Loucy (cell line): Measurements from ENCODE around the gene MBNL3.

ENCODE experiments used
- H2AFZ ChIP-seq: fragments of 200-600 bp; sonication (generic); 2 replicates; pipeline ENCODE4 v1.6.0; 2016; ENCODE audit warnings: antibody characterized with exemption, mild to moderate bottlenecking, low read length, moderate library complexity
- H3F3A ChIP-seq: fragments of 200-600 bp; 2 replicates; pipeline ENCODE4 v1.6.0; 2016; ENCODE audit warnings: antibody characterized with exemption, low read depth, mild to moderate bottlenecking
- H3K27me3 ChIP-seq: fragments of 200-600 bp; sonication (generic); 2 replicates; pipeline ENCODE4 v1.6.1; 2014; ENCODE audit warnings: low read length, mild to moderate bottlenecking; ENCODE audit not compliant: insufficient read depth, poor library complexity, severe bottlenecking
- H3K36me3 ChIP-seq: fragments of 200-600 bp; sonication (generic); 2 replicates; pipeline ENCODE4 v1.6.1; 2016; ENCODE audit warnings: low read length; ENCODE audit not compliant: insufficient read depth
- H3K4me1 ChIP-seq: fragments of 200-600 bp; sonication (generic); 2 replicates; pipeline ENCODE4 v1.5.1; 2014; ENCODE audit warnings: low read length, mild to moderate bottlenecking; ENCODE audit not compliant: insufficient read depth, poor library complexity, severe bottlenecking
- H3K4me2 ChIP-seq: fragments of 200-600 bp; sonication (generic); 2 replicates; pipeline ENCODE4 v1.6.0; 2014; ENCODE audit warnings: antibody characterized with exemption, low read length, low read depth, mild to moderate bottlenecking; ENCODE audit not compliant: poor library complexity, severe bottlenecking
- H3K4me3 ChIP-seq: fragments of 200-600 bp; sonication (generic); 2 replicates; pipeline ENCODE4 v1.5.1; 2014; ENCODE audit warnings: low read length, mild to moderate bottlenecking, mixed read lengths; ENCODE audit not compliant: poor library complexity, severe bottlenecking
- H3K79me2 ChIP-seq: fragments of 200-600 bp; sonication (generic); 2 replicates; pipeline ENCODE4 v1.6.1; 2014; ENCODE audit warnings: low read length; ENCODE audit not compliant: insufficient read depth
- H3K9ac ChIP-seq: fragments of 200-600 bp; sonication (generic); 2 replicates; pipeline ENCODE4 v1.6.0; 2014; ENCODE audit warnings: mild to moderate bottlenecking, low read depth, low read length, moderate library complexity; ENCODE audit not compliant: poor library complexity, severe bottlenecking
- H3K9me2 ChIP-seq: fragments of 200-600 bp; sonication (generic); replicated peaks from 2 replicates; pipeline ENCODE4 v1.6.1; 2016; ENCODE audit warnings: low read depth, low read length, mixed read lengths
- H3K9me3 ChIP-seq: fragments of 200-600 bp; sonication (generic); 2 replicates; pipeline ENCODE4 v1.6.1; 2014; ENCODE audit warnings: mild to moderate bottlenecking, antibody characterized with exemption, low read length, low read depth; ENCODE audit not compliant: insufficient read depth
- H4K20me1 ChIP-seq: fragments of 200-600 bp; sonication (generic); 2 replicates; pipeline ENCODE4 v1.6.0; 2014; ENCODE audit warnings: antibody characterized with exemption, low read length, mild to moderate bottlenecking; ENCODE audit not compliant: insufficient read depth, poor library complexity, severe bottlenecking
- EZH2phosphoT487 ChIP-seq: fragments of 200-600 bp; IDR thresholded peaks from 2 replicates; pipeline ENCODE4 v1.6.1; 2018; ENCODE audit warnings: antibody characterized with exemption, mild to moderate bottlenecking, moderate library complexity, borderline replicate concordance
- TF ChIP-seq, protein P1 (sequence below): fragments of 200-600 bp; sonication (generic); conservative IDR thresholded peaks from 2 replicates; pipeline ENCODE4 v1.5.1; 2014; ENCODE audit warnings: mild to moderate bottlenecking, antibody characterized with exemption, low read length

The MBNL3 gene

DNA sequence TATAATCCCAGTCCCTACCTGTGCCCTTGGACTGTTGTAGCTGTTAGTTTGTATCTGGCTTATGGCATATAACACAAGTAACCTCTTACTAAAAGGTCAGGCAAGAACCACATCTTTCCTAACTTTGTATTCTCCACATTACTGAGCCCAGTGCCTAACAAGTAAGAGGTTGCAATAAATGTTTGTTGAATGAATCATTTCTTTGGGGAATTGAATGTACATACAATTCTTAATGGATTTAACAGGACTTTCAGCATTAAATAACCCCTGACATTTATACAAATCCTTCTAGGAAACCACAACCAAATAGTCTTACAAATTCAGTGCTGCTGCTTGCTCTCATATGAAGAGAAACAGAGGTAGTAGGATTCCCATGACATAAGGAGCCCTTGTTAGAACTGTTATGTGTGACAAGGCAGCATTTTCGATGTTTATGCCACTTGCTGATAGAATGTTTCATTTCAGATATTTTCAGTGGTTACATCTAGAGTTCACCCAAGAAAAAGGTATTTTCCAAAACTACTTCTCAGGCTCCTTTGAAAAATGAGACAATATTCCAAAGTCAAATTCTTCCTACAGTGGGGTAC, 62.0 kb downstream of the MBNL3 start:
- Histone ChIP-seq H3K79me2 (no peaks in the 10 kb centered on the region), H3K36me3 (no peaks in the 10 kb centered on the region), H3K4me2 (no peak overlapping the region), H2AFZ (no peak overlapping the region), H3K4me1 (no peaks in the 10 kb centered on the region), H3K9ac (no peak overlapping the region), H4K20me1 (no peaks in the 10 kb centered on the region), H3K27me3 (no peaks in the 10 kb centered on the region), H3F3A (no peaks in the 10 kb centered on the region), H3K9me2 (no peaks in the 10 kb centered on the region), H3K9me3 (no peaks in the 10 kb centered on the region), H3K4me3 (no peak overlapping the region)
- TF ChIP-seq, protein P1, sequence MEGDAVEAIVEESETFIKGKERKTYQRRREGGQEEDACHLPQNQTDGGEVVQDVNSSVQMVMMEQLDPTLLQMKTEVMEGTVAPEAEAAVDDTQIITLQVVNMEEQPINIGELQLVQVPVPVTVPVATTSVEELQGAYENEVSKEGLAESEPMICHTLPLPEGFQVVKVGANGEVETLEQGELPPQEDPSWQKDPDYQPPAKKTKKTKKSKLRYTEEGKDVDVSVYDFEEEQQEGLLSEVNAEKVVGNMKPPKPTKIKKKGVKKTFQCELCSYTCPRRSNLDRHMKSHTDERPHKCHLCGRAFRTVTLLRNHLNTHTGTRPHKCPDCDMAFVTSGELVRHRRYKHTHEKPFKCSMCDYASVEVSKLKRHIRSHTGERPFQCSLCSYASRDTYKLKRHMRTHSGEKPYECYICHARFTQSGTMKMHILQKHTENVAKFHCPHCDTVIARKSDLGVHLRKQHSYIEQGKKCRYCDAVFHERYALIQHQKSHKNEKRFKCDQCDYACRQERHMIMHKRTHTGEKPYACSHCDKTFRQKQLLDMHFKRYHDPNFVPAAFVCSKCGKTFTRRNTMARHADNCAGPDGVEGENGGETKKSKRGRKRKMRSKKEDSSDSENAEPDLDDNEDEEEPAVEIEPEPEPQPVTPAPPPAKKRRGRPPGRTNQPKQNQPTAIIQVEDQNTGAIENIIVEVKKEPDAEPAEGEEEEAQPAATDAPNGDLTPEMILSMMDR, result no peak
- no peak for TF ChIP-seq EZH2phosphoT487

DNA sequence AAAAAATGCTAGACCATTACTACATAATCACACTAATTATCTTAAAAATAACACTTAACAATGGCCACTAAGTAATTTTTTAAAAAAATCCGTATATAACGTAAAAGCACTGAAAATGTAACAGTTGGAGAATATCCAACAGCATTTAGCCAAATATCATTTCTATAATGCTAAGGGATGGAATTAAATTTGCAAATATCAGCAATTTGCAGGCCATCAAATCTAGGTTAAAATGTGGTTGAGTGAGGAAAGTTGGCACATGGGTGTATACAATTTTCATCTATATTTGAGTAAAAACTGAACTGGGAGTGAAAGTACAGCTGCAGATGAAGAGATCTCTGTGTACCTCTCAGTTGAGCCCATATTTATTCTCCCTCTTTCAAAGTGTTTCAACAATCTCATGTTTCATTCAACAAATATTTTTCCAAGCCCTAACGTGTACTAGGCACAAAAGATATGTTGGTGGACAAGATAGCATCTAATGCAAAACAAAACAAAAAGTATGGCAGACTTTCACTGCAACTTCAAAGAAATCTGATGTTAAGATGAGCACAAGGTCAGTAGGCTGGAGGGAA, 63.0 kb downstream of the MBNL3 start:
- no peak for TF ChIP-seq EZH2phosphoT487
- TF ChIP-seq, protein P1, result no peak

DNA sequence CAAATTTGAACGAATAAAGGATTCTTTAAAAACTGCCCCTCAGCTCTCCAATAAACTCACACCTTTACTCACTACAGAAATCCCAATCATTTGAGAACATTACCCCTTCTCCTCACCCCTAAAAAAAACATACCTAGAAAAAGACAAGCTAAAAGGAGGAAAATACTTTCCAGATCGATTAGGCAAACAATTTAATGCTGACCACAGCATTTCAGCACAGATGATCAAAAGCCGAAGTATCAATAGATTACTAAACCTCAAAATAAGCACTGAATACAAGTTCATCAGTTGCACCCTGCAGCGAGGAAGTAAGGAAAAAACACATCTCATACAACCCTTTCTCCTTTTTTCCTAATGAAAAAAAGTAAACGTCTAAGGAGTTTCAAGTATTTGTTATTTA, 65.5 kb downstream of the MBNL3 start:
- Histone ChIP-seq H2AFZ (no peak overlapping the region), H3K27me3 (no peaks in the 10 kb centered on the region), H3K9ac (no peak overlapping the region), H3K9me2 (no peaks in the 10 kb centered on the region), H3K36me3 (no peaks in the 10 kb centered on the region), H3K4me1 (no peaks in the 10 kb centered on the region), H3K9me3 (no peaks in the 10 kb centered on the region), H3F3A (no peaks in the 10 kb centered on the region), H4K20me1 (no peaks in the 10 kb centered on the region), H3K4me2 (no peak overlapping the region), H3K4me3 (no peak overlapping the region), H3K79me2 (no peaks in the 10 kb centered on the region)
- no peak for TF ChIP-seq EZH2phosphoT487
- TF ChIP-seq, protein P1, result no peak

More for the DNA sequence above, 63.0 kb downstream of the MBNL3 start:
- Histone ChIP-seq H3K79me2 (no peaks in the 10 kb centered on the region), H3F3A (no peaks in the 10 kb centered on the region), H3K36me3 (no peaks in the 10 kb centered on the region), H3K4me3 (no peak overlapping the region), H3K27me3 (no peaks in the 10 kb centered on the region), H3K4me2 (no peak overlapping the region), H3K9me3 (no peaks in the 10 kb centered on the region), H3K9me2 (no peaks in the 10 kb centered on the region), H3K4me1 (no peaks in the 10 kb centered on the region), H4K20me1 (no peaks in the 10 kb centered on the region), H2AFZ (no peak overlapping the region), H3K9ac (no peak overlapping the region)
